Measurements from ENCODE around the gene C7orf33.
"Not testable (repeated sequence)": the region's sequence is repeated elsewhere in the genome, so short reads cannot be mapped to it uniquely, and the experiment has no call there.

C7orf33 gene

DNA sequence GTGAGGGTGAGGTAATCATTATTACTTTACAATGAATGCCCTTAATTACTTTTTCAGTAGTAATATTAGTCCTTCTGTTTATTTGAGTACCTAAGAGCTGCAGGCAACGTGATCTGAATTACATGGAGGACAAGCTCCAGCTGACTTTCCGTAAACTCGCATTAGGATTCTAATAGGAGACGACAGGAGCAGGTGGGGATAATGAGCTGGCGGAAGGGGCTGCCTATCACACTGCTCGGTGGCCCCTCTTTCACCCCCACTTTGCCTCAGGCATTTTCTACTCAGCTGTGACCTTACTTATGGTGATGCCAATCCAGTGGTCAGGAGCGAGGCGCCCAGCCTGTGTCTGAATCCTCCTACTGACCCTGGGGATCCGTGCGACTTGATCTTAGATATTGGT lies at the start of gene C7orf33:
Gene C7orf33, plus strand, starts transcription at position 296 of the 400 bp plus-strand sequence. CDS start 160 bp downstream, outside the sequence.
- no peak for DNase-seq

GRCh38 chr7:148541891-148542504 lies 48.6 kb upstream of the C7orf33 start:
- DNase-seq: no peak

GRCh38 chr7:148543302-148543701 lies 47.3 kb upstream of the C7orf33 start:
- no peak for DNase-seq

GRCh38 chr7:148545172-148545571 lies 45.4 kb upstream of the C7orf33 start:
- DNase-seq: no peak

DNA sequence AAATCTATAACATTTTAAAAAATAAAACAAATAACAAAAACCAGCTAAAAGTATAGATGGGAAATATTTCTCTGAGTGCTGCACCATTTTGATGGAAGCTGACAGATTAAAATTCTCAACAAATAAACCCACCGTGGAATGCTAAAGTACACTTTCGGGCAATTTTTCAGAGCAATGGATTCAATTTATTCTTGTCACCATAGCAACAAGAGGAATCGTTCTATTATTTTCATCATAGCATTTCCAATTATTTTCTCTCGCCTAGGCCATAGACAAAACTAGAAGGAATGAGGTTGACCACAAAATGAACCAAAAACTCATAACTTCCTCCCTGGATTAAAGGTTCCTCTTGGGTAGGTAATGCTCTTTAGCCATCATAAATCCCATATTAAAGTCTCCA lies 44.6 kb upstream of the C7orf33 start:
- DNase-seq: no peak

DNA sequence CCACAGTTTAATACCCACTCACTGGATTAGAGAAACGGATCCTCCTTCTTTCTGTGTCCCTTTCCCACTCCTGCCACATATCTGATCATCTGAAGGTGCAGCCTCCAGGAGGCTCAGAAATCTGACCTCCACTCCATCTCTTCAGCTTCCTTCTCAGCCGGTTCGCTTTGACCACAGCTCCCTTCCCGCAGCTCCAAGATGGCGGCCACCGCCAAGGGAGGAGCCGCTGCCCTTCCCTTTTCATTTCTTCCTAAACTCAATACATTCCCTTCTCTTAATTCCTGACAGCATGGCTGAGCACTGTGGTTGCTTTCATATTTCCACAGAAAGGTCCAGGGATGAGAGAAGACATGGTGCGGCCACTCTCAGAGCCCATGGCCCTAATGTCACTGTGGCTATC lies 43.7 kb upstream of the C7orf33 start:
- no peak for DNase-seq

- DNase-seq: no peak
Observed at GRCh38 chr7:148547951-148548350, 42.6 kb upstream of the C7orf33 start.

DNA sequence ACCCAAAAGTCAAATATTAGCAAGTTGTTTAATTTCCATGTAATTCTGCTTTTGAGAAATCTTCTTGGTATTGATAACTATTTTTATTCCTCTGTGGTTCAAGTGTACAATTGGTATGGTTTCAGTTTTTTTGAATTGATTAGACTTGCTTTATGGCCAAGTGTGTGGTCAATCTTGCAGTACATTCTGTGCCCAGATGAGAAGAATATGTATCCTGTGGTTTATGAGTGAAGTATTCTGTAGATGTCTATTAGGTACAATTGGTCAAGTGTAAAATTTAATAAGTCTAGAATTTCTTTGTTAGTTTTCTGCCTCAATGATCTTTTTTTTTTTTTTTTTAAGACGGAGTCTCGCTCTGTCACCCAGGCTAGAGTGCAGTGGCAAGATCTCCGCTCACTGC lies 36.6 kb upstream of the C7orf33 start:
- no peak for DNase-seq

- DNase-seq: no peak
Observed at GRCh38 chr7:148556892-148557291, 33.7 kb upstream of the C7orf33 start.

DNA sequence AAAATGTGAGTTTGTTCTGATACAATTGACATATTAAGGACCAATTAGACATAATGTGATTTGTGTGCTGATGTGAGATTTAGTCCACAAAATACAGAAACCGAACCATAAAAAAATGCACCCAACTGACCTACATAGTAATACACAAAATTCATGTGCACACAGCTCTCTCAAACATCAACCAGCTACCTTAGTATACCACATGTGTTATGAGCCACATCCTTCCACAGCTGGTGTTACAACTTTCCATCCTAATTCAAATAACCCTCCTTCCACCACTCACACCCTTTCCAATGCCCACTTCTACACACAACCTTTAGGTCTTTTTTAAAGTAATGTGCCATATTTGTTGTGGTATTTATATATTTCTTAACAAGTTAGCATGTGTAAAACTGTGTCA lies 31.7 kb upstream of the C7orf33 start:
- no peak for DNase-seq

GRCh38 chr7:148561099-148561498 lies 29.5 kb upstream of the C7orf33 start:
- DNase-seq: no peak

GRCh38 chr7:148563583-148564274 lies 26.8 kb upstream of the C7orf33 start:
- no peak for DNase-seq

- not testable (repeated sequence) for DNase-seq
Observed at GRCh38 chr7:148564275-148564951, 26.2 kb upstream of the C7orf33 start.

DNA sequence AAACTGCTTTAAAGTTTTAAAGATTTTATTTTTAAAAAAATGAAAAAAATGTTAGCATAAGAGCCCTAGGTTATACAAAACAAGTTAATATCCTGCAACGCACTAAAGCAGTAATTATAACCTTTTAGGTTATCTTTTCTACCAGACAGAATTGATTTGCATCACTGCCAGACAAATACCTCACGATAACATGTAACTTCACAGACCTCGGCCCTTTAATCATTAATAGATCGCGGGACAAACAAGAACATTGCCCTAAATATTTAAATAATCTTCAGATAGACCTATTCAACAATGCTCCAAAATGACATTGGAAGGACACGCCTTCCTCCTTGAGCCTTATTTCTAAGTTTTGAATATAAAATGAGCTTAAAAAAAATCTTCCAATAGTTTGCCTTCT lies 23.8 kb upstream of the C7orf33 start:
- no peak for DNase-seq

DNA sequence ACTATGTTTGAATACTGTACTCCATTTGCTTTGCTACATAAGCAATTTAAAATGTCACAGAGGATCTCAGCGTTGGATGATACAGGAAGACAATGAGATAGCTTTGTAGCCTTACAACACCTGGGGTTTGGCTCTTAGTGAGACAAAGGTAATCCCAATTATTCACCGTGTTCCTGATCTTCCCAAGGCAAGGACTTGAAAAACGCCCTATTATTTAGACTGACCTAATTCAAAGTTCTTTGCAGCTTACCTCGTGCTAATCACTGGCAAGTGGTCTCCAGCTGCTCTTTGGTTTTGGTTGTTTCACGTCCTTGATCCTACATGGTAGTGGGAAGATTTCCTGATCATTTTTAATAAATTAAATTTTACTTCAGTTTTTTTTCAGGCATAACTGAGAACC lies 23.0 kb upstream of the C7orf33 start:
- DNase-seq: no peak

DNA sequence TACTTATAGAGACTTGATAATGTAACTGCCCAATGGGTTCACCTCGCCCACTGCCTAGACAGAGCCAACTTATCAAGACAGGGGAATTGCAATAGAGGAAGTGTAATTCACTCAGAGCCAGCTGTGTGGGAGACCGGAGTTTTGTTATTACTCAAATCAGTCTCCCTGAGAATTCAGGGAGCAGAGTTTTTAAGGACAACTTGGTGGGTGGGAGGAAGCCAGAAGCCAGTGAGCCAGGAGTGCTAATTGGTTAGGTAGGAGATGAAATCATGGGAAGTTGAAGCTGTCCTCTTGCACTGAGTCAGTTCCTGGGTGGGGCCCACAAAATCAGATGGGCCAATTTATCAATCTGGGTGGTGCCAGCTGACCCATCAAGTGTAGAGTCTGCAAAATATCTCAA lies 20.1 kb upstream of the C7orf33 start:
- DNase-seq: no peak

DNA sequence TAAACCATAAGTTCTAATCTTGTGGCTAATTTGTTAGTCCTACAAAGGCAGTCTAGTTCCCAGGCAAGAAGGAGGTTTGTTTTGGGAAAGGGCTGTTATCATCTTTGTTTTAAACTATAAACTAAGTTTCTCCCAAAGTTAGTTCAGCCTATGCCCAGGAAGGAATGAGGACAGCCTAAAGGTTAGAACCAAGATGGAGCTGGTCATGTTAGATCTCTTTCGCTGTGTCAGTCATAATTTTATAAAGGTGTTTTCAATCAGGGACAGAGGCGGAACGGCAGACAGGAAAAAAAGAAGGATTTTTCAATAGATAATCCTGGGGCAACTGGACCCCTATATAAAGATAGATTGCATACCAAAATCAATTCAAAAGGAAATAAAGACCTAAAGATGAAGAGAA lies 19.6 kb upstream of the C7orf33 start:
- DNase-seq: not testable (repeated sequence)

DNA sequence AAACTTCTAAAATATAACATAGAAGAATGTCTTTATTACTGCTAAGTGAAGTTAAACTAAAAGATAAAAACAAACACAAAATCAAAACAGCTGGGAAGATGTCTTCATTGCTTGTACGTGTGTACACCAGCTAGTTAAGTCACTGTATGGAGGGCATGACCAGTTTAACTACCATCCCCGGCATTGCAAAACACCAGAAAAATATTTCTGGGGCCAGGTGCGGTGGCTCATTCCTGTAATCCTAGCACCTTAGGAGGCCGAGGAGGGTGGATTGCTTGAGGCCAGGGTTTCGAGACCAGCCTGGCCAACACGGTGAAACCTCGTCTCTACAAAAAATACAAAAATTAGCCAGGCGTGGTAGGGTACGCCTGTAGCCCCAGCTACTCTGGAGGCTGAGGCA lies 19.2 kb upstream of the C7orf33 start:
- no peak for DNase-seq

GRCh38 chr7:148572067-148572522 lies 18.5 kb upstream of the C7orf33 start:
- DNase-seq: no peak

DNA sequence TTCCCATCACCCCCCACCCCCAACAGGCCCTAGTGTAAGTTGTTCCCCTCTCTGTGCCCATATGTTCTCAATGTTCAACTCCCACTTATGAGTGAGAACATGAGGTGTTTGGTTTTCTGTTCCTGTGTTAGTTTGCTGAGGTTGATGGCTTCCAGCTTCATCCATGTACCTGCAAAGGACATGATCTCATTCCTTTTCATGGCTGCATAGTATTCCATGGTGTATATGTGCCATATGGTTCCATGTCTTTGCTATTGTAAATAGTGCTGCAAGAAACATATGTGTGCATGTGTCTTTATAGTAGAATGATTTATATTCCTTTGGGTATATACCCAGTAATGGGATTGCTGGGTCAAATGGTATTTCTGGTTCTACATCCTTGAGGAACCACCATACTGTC lies 17.0 kb upstream of the C7orf33 start:
- DNase-seq: not testable (repeated sequence)

- DNase-seq: peak; percentile 20
Observed at GRCh38 chr7:148575640-148576411, 14.7 kb upstream of the C7orf33 start.

DNA sequence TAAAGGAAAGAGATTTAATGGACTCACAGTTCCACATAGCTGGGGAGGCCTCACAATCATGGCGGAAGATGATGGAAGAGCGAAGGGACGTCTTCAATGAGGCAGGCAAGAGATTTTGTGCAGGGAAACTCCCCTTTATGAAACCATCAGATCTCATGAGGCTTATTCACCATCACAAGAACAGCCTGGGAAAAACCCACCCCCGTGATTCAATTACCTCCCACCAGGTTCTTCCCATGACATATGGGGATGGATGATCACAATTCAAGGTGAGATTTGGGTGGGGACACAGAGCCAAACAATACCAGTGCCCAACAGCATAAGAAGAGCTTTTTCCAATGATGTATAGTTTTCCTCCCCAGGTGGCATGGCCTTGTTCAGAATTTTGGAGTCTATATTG lies 11.2 kb upstream of the C7orf33 start:
- no peak for DNase-seq

GRCh38 chr7:148580446-148580845 lies 10.1 kb upstream of the C7orf33 start:
- no peak for DNase-seq

Measured in NCI-H526 treated with DMSO at 0.1 percent for 48 hours (cell line).